ENCODE measurements around the gene EPAS1. TPM values are rescaled to one million over a fixed set of nuclear protein-coding genes. Genes with fewer than 3 reads are reported as not detected.

The EPAS1 gene
- total RNA-seq, 1 experiment from 2014 or later: 50.5 TPM

- no peak for DNase-seq (ENCODE audit: extremely low read depth, low read depth)
Observed at GRCh38 chr2:46430413-46430812, 133.2 kb downstream of the EPAS1 start.

GRCh38 chr2:46430992-46431391, 133.8 kb downstream of the EPAS1 start:
- DNase-seq (ENCODE audit: extremely low read depth, low read depth): no peak

- DNase-seq (ENCODE audit: extremely low read depth, low read depth): no peak
Observed at GRCh38 chr2:46431481-46432235, 134.5 kb downstream of the EPAS1 start.

GRCh38 chr2:46434851-46435273, 137.7 kb downstream of the EPAS1 start:
- no peak for DNase-seq (ENCODE audit: extremely low read depth, low read depth)

GRCh38 chr2:46435353-46435752, 138.1 kb downstream of the EPAS1 start:
- DNase-seq (ENCODE audit: extremely low read depth, low read depth): no peak

- DNase-seq (ENCODE audit: extremely low read depth, low read depth): no peak
Observed at GRCh38 chr2:46435796-46436360, 138.7 kb downstream of the EPAS1 start.

Small RNAs within 50 kb of the gene (small RNA-seq; reads per million reads assigned to genes)
- gene RF00017: 0 reads per million in 2 experiments

Other genes starting within 250 kb of the EPAS1 start
- gene TMEM247, start 182.2 kb downstream of the EPAS1 start, total RNA-seq (2014; rRNA removed; shearing (Covaris generic)): not detected in 2 replicates
- 34.6 and 36.5 TPM in 2 replicates for gene RHOQ, start 245.1 kb downstream of the EPAS1 start, total RNA-seq (2014; rRNA removed; shearing (Covaris generic))
- 11.3 and 11.8 TPM in 2 replicates for gene ATP6V1E2, start 245.2 kb downstream of the EPAS1 start, total RNA-seq (2014; rRNA removed; shearing (Covaris generic))